Esophagus muscularis mucosa (tissue), 3 donors: ENCODE data around the gene KRT5.

ENCODE experiments used
- POLR2A ChIP-seq: fragments of 450-650 bp; IDR thresholded peaks from one replicate; pipeline ENCODE4 v1.6.1; 2017; ENCODE audit warnings: antibody characterized with exemption, moderate library complexity, mild to moderate bottlenecking, low read depth
- POLR2AphosphoS5 ChIP-seq, 2 donors: sonication (generic); formaldehyde crosslinking; IDR thresholded peaks; one replicate each; pipeline ENCODE4 v1.6.1; 2017; ENCODE audit warnings: antibody characterized with exemption in 2 of 2
- TF ChIP-seq, protein P1 (sequence below), 3 experiments: fragments of 200-600 bp in 2 of 3; fragments of 450-650 bp in 1 of 3; sonication (generic) in 2 of 3; IDR thresholded peaks; one replicate each; pipeline ENCODE4 v1.5.1; 2017 to 2019; ENCODE audit warnings: antibody characterized with exemption in 3 of 3, mild to moderate bottlenecking in 2 of 3, moderate library complexity in 1 of 3

DNA sequence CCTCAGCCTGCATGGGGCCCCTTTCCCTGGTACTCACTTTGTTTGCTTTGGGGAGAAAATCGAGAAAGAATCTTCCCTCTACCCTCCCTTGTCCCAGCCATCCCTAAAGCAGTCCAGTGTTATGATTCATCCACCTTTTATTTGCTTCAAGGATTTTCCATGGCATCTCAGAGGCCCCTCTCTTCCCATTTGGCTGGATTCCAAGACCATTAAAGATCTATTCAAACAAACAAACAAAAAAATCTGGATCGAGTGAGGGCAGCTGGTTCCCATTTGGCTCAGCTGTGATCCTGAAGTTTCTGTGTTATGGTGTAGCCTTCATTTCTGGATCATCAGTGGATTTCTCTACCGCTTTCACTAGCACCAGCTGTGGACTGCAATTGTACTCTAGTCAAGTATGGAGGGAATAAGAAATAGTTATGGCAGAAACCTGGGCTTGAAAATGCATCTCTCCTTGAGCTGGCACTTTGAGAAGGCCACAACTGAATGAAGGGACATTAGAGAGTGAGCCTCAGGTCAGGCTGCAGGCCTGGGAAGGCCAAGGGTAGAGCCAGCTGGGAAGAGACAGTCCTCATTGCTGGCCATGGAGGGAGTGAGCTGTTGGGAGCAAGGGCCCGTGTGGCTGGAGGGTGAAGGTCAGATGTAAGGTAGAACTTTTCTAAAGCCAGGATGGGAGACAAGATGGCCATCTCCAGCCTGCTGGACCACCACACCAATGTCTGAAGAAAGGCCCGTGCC lies 19.1 kb upstream of the KRT5 start:
- TF ChIP-seq, protein P1, sequence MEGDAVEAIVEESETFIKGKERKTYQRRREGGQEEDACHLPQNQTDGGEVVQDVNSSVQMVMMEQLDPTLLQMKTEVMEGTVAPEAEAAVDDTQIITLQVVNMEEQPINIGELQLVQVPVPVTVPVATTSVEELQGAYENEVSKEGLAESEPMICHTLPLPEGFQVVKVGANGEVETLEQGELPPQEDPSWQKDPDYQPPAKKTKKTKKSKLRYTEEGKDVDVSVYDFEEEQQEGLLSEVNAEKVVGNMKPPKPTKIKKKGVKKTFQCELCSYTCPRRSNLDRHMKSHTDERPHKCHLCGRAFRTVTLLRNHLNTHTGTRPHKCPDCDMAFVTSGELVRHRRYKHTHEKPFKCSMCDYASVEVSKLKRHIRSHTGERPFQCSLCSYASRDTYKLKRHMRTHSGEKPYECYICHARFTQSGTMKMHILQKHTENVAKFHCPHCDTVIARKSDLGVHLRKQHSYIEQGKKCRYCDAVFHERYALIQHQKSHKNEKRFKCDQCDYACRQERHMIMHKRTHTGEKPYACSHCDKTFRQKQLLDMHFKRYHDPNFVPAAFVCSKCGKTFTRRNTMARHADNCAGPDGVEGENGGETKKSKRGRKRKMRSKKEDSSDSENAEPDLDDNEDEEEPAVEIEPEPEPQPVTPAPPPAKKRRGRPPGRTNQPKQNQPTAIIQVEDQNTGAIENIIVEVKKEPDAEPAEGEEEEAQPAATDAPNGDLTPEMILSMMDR (IDR thresholded peaks at IDR 0.05), result no peak
- TF ChIP-seq POLR2A (no peak), POLR2AphosphoS5 (IDR thresholded peaks at IDR 0.05) (no peak)
